Neural crest cell (in vitro differentiated cells): ENCODE measurements around the gene CBR3. TPM values are rescaled to one million over a fixed set of nuclear protein-coding genes. Genes with fewer than 3 reads are reported as not detected.
"Not testable (repeated sequence)": the region's sequence is repeated elsewhere in the genome, so short reads cannot be mapped to it uniquely, and the experiment has no call there.

Experiments used
- DNase-seq: peaks from one replicate; pipeline ENCODE4 v3.0.0; 2021; ENCODE audit warnings: low read depth, mixed read lengths, low spot score
- H3K27ac Mint-ChIP-seq: one replicate; pipeline ENCODE4 v1.8.0; 2021; ENCODE audit warnings: mild to moderate bottlenecking, mixed read lengths; ENCODE audit not compliant: unreplicated experiment
- H3K27me3 Mint-ChIP-seq: 2 replicates; pipeline ENCODE4 v1.8.0; 2021; ENCODE audit warnings: low read depth, mild to moderate bottlenecking, mixed read lengths
- H3K36me3 Mint-ChIP-seq: 2 replicates; pipeline ENCODE4 v1.8.0; 2021; ENCODE audit warnings: low read depth, mild to moderate bottlenecking, mixed read lengths
- H3K4me1 Mint-ChIP-seq: 2 replicates; pipeline ENCODE4 v1.8.0; 2021; ENCODE audit warnings: mixed read lengths
- H3K4me3 Mint-ChIP-seq: one replicate; pipeline ENCODE4 v1.8.0; 2021; ENCODE audit warnings: mild to moderate bottlenecking, mixed read lengths
- H3K9me3 Mint-ChIP-seq: 2 replicates; pipeline ENCODE4 v1.8.0; 2021; ENCODE audit warnings: mixed read lengths
- CTCF ChIP-seq: fragments of 200-600 bp; sonication (generic); conservative IDR thresholded peaks from 2 replicates; pipeline ENCODE4 v1.5.0; 2021; ENCODE audit warnings: antibody characterized with exemption, mild to moderate bottlenecking
- total RNA-seq: library from RNA; stranded (reverse); gene quantifications from 2 replicates; pipeline ENCODE4 v1.2.1, GENCODE V29; 2021

CBR3 gene
- total RNA-seq, 1 donor from 2014 or later = 2.8 TPM

- Mint-ChIP-seq H3K4me3 (no peak overlapping the region), H3K27ac (no peak overlapping the region), H3K4me1 (peaks cover 6% of the 10 kb centered on the region), H3K9me3 (peaks cover 8% of the 10 kb centered on the region), H3K36me3 (peaks cover 8% of the 10 kb centered on the region), H3K27me3 (peaks cover 46% of the 10 kb centered on the region)
- DNase-seq = no peak
- no peak for TF ChIP-seq CTCF
These were observed 38.2 kb upstream of the CBR3 start for GRCh38 chr21:36096398-36097290.

DNA sequence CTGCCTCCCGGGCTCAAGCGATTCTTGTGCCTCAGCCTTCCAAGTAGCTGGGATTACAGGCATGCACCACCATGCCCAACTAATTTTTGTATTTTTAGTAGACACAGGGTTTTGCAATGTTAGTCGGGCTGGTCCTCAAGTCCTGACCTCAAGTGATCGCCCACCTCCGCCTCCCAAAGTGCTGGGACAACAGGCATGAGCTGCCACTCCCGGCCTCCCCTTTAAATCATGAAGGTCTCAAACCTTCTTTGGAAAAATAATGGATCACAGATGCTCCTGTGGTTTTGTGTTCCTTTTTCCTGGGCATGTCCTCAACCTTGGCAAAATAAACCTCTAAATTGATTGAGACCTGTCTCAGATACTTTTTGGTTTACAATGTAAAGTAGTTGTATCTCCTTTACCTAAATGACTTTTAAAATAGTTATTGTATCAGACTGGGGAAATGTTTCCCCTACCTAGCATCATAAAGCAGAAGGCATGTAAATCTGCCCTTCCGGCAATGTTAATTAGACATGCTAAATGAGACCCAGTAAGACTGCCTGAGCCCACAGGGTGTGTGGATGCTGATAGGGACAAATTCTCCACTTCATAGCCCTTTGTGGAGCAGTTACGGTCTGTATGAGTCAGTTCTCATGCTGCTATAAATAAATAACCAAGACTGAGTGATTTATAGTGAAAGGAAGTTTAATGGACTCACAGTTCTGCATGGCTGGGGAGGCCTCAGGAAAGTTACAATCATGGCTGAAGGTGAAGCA is 37.3 kb upstream of the CBR3 start:
- H3K27me3 Mint-ChIP-seq = peaks cover 49% of the 10 kb centered on the region
- peaks cover 8% of the 10 kb centered on the region for H3K9me3 Mint-ChIP-seq
- H3K4me3 Mint-ChIP-seq = no peak overlapping the region
- peaks cover 6% of the 10 kb centered on the region for H3K4me1 Mint-ChIP-seq
- DNase-seq = no peak
- no peak for TF ChIP-seq CTCF
- H3K27ac Mint-ChIP-seq = peak overlapping the region; percentile 30
- peaks cover 8% of the 10 kb centered on the region for H3K36me3 Mint-ChIP-seq

- no peak overlapping the region for H3K27ac Mint-ChIP-seq
- peaks cover 8% of the 10 kb centered on the region for H3K9me3 Mint-ChIP-seq
- H3K36me3 Mint-ChIP-seq = peaks cover 8% of the 10 kb centered on the region
- H3K4me1 Mint-ChIP-seq = peaks cover 6% of the 10 kb centered on the region
- TF ChIP-seq CTCF = no peak
- H3K4me3 Mint-ChIP-seq = no peak overlapping the region
- no peak for DNase-seq
- H3K27me3 Mint-ChIP-seq = peaks cover 49% of the 10 kb centered on the region
These were observed 36.7 kb upstream of the CBR3 start for GRCh38 chr21:36098182-36098532.

GRCh38 chr21:36099000-36099399 is 35.9 kb upstream of the CBR3 start:
- Mint-ChIP-seq H3K27me3 (peaks cover 52% of the 10 kb centered on the region), H3K36me3 (peaks cover 2% of the 10 kb centered on the region), H3K27ac (no peak overlapping the region), H3K4me3 (no peak overlapping the region), H3K9me3 (peaks cover 5% of the 10 kb centered on the region), H3K4me1 (peaks cover 6% of the 10 kb centered on the region)
- no peak for DNase-seq
- TF ChIP-seq CTCF = no peak

DNA sequence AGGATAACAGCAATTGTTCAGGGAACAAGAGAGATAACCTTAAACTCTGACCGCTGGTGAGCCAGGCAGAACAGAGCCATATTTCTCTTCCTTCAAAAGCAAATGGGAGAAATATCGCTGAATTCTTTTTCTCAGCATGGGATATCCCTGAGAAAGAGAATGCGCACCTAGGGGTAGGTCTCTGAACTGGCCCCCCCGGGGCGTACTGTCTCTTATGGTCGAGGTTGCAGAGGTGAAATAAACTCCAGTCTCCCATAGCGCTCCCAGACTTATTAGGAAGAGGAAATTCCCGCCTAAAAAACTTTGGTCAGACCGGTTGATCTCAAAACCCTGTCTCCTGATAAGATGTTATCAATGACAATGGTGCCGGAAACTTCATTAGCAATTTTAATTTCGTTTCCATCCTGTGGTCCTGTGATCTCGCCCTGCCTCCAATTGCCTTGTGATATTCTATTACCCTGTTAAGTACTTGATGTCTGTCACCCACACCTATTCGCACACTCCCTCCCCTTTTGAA is 35.1 kb upstream of the CBR3 start:
- peaks cover 60% of the 10 kb centered on the region for H3K27me3 Mint-ChIP-seq
- H3K27ac Mint-ChIP-seq, H3K36me3 Mint-ChIP-seq, H3K9me3 Mint-ChIP-seq, H3K4me3 Mint-ChIP-seq, H3K4me1 Mint-ChIP-seq, DNase-seq: not testable (repeated sequence)
